HUES64 (cell line): ENCODE data around the gene IKZF2.
A peak's percentile ranks its signal among the peaks of the same experiment; 100 is the strongest.

Experiments used
- H3K27ac ChIP-seq: 2 replicates; pipeline ENCODE4 v1.7.0; 2013; ENCODE audit warnings: low read depth, low read length, inconsistent platforms
- H3K27me3 ChIP-seq: 2 replicates; pipeline ENCODE4 v1.6.1; 2013; ENCODE audit warnings: mild to moderate bottlenecking, low read length; ENCODE audit not compliant: insufficient read depth
- H3K36me3 ChIP-seq: 2 replicates; pipeline ENCODE4 v1.6.1; 2013; ENCODE audit warnings: mild to moderate bottlenecking, low read length; ENCODE audit not compliant: insufficient read depth
- H3K4me1 ChIP-seq: 2 replicates; pipeline ENCODE4 v1.6.1; 2013; ENCODE audit warnings: mild to moderate bottlenecking, low read length, moderate library complexity; ENCODE audit not compliant: insufficient read depth
- H3K4me3 ChIP-seq: 2 replicates; pipeline ENCODE4 v1.5.1; 2013; ENCODE audit warnings: mild to moderate bottlenecking, low read length, moderate library complexity
- H3K9ac ChIP-seq: 2 replicates; pipeline ENCODE4 v1.6.1; 2013; ENCODE audit warnings: mild to moderate bottlenecking, low read depth, low read length
- H3K9me3 ChIP-seq: 2 replicates; pipeline ENCODE4 v1.6.1; 2013; ENCODE audit warnings: low read depth, low read length; ENCODE audit not compliant: insufficient read depth
- WGBS: fragments of 150-250, 120-280 bp; methylation state at CpG from one replicate; pipeline ENCODE4 v1.1.7; 2013; ENCODE audit warnings: missing lambda C conversion rate; 5-methylcytosine and 5-hydroxymethylcytosine counted together

IKZF2 gene

DNA sequence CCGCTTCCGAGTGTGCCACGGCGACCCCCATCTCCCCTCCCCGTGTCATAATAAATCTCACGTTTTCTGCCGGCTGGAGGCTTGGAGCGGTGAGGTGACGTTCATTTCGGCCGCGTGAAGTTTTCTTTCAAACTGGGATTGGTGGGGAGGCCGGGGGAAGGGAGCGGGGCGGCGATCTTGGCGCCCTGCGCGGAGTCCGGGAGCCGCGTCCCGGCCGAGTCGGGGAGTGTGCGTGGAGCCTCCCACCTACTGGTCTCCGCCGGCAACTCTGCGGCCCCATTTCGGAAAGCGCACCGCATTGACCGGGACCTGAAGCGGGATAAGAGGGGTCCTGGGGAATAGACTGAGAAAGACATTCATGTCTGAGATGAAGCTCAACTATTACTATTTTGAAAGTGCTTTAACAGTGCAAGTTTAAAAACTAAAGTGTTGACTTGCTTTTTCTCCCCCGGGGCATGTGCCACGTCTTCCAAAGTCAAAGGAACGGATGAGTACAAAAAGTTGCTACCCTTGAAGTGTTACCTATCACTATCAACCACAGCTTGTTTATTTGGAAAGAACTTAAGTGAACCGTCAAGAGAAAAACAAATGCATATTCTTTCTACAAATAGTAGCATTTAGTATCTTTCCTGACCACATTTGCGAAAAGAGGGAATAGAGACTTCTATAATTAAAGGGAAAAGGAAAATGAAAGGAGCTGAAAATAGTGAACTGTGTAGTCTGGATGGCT, 818 bp upstream of the IKZF2 start:
- 2% methylated on average over 38 of the region's 39 CpGs for WGBS

GRCh38 chr2:213150315-213151097, 906 bp downstream of the IKZF2 start:
- Histone ChIP-seq H3K36me3 (no peaks in the 10 kb centered on the region; the same call in 1 of the 2 replicates), H3K4me3 (peak overlapping the region; percentile 99), H3K4me1 (peaks cover 27% of the 10 kb centered on the region), H3K9ac (peak overlapping the region; percentile 83; the same call in 1 of the 2 replicates), H3K27ac (no peak overlapping the region), H3K27me3 (peaks cover 8% of the 10 kb centered on the region; the same call in 1 of the 2 replicates), H3K9me3 (no peaks in the 10 kb centered on the region)
- 18% methylated on average over 6 of the region's 10 CpGs for WGBS

More for the DNA sequence above, 818 bp upstream of the IKZF2 start:
- Histone ChIP-seq H3K27me3 (peaks cover 8% of the 10 kb centered on the region; the same call in 1 of the 2 replicates), H3K4me3 (peak overlapping the region; percentile 99), H3K9me3 (no peaks in the 10 kb centered on the region), H3K36me3 (no peaks in the 10 kb centered on the region; the same call in 1 of the 2 replicates), H3K9ac (peak overlapping the region; percentile 89), H3K27ac (peak overlapping the region; percentile 53), H3K4me1 (peaks cover 31% of the 10 kb centered on the region)

DNA sequence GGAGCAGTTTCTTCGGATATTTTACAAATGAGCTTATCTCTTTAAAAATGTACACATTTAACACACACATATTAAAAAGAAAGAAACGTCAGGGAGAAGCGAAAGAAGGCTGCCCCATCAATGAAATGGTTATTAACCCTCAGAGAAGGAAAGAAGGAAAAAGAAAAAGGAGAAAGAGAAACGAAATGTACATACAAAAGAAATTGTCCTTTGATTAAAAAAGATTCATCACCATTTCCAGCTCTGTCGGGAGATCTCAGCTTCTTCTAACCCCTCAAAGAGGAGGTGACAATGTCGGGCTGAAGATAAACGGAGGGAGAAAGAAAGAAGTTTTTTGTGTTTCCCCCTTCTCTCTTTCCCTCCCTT, 1.5 kb downstream of the IKZF2 start:
- Histone ChIP-seq H3K36me3 (no peaks in the 10 kb centered on the region; the same call in 1 of the 2 replicates), H3K9me3 (no peaks in the 10 kb centered on the region), H3K27ac (no peak overlapping the region), H3K9ac (peak overlapping the region; percentile 20; the same call in 1 of the 2 replicates), H3K4me1 (peaks cover 27% of the 10 kb centered on the region), H3K4me3 (peak overlapping the region; percentile 99), H3K27me3 (peaks cover 8% of the 10 kb centered on the region; the same call in 1 of the 2 replicates)
- no CpG with 5 or more reads among the region's 7 CpGs for WGBS

DNA sequence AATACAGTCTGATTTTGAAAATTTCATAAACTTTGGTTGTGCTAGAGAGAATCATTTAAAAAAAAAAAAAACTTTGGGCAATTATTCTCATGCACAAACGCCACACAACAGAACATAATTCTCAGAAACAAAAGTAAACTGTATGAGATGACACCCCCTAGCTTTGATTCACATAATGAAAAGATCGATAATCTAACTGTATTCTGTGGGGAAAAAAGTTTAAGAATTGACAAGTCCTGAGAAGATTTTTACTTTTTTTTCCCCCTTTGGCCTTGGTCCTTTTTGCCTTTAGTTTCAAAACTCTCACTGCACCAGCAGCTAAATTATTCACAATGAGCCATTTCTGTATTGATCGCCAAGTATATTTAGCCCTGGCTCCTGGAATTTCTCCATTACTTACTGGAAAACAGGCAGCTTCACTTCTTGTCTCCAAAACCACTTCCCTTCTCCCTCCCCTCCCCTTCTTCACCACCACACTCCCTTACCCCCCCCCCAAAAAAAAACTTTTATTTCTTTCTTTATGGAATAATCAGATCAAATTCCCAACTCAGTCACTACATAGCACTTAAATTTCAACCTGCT, 2.0 kb downstream of the IKZF2 start:
- peaks cover 27% of the 10 kb centered on the region for H3K4me1 ChIP-seq
- peak overlapping the region; percentile 99 for H3K4me3 ChIP-seq
- no peak overlapping the region for H3K27ac ChIP-seq
- H3K27me3 ChIP-seq: peaks cover 8% of the 10 kb centered on the region; the same call in 1 of the 2 replicates
- H3K9ac ChIP-seq: peak overlapping the region; percentile 20; the same call in 1 of the 2 replicates
- no peaks in the 10 kb centered on the region for H3K9me3 ChIP-seq
- H3K36me3 ChIP-seq: no peaks in the 10 kb centered on the region; the same call in 1 of the 2 replicates
- WGBS: 63% methylated on average over 1 of the region's 3 CpGs

DNA sequence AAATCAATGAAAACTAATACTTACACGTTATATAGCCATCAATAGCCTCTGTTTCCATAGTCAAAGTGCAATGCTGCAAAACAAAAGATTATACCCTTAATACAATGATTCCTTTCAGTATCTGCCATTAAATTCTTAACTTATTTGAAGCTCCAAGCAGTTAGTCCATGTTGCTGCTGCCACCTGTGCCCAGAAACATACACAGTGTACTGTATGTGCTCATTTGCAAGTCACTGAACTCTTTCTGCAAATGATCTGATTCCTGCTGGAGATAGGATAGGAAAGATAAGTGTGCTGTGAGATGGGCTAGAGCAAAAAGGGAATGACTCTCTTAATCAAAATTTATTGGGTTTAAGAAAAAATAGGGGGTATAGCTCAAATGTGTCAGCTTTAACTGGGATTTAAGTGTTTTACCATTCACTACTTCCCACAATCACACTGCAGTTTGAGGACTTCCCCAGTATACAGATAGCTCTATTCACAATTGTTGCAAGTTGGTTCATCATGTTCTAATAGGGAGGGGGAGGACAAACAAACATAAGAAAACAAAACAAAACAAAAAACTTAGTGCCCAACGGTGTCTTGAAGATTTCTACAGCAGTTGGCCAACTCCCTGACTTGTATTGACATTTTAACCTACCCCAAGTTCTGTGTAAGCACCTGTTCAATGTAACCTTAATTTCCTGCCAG, 2.7 kb downstream of the IKZF2 start:
- H3K9ac ChIP-seq: no peak overlapping the region

GRCh38 chr2:213147538-213147937, 3.9 kb downstream of the IKZF2 start:
- H3K4me1 ChIP-seq: peaks cover 11% of the 10 kb centered on the region
- H3K27me3 ChIP-seq: peaks cover under 1% of the 10 kb centered on the region; the same call in 1 of the 2 replicates
- no peak overlapping the region for H3K4me3 ChIP-seq
- no peak overlapping the region for H3K27ac ChIP-seq
- no peaks in the 10 kb centered on the region; the same call in 1 of the 2 replicates for H3K36me3 ChIP-seq
- no peak overlapping the region for H3K9ac ChIP-seq
- WGBS: 100% methylated on average over 1 of the region's 2 CpGs
- H3K9me3 ChIP-seq: no peaks in the 10 kb centered on the region

More for the DNA sequence above, 2.7 kb downstream of the IKZF2 start:
- Histone ChIP-seq H3K27ac (no peak overlapping the region), H3K36me3 (no peaks in the 10 kb centered on the region; the same call in 1 of the 2 replicates), H3K4me3 (peak overlapping the region; percentile 99), H3K27me3 (peaks cover 8% of the 10 kb centered on the region; the same call in 1 of the 2 replicates), H3K9me3 (no peaks in the 10 kb centered on the region), H3K4me1 (peaks cover 21% of the 10 kb centered on the region)
- 64% methylated on average over 2 of the region's 2 CpGs for WGBS

DNA sequence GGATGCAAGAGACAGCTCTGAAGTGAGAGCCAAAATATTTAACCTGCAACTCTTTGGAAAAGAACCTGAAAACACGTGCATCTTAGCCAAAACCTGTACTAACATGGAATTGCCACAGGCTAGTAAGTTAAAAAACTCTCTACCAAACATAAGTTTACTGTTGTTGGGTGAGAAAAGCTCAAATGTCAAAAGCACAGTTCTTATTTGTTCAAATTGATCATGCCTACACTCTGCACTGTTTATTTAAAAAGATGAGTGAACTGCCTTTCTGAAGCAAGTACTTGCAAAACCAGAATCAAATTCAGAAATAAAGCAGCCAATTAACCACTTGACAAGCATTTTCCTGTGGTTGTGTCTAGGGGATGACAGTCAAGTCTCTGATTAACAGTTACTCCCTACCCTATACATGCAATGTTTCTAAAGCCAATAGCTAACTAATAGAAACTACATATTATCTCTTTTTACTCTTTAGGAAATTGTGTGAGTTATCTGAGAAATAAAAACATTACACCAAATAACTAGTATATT, 5.6 kb downstream of the IKZF2 start:
- Histone ChIP-seq H3K36me3 (no peaks in the 10 kb centered on the region; the same call in 1 of the 2 replicates), H3K9me3 (no peaks in the 10 kb centered on the region), H3K4me3 (no peak overlapping the region), H3K9ac (no peak overlapping the region), H3K4me1 (peaks cover 7% of the 10 kb centered on the region), H3K27ac (no peak overlapping the region), H3K27me3 (no peaks in the 10 kb centered on the region)
- 75% methylated on average over 1 of the region's 1 CpG for WGBS

- Histone ChIP-seq H3K27me3 (no peaks in the 10 kb centered on the region), H3K9me3 (no peaks in the 10 kb centered on the region), H3K9ac (no peak overlapping the region), H3K4me1 (no peaks in the 10 kb centered on the region), H3K36me3 (no peaks in the 10 kb centered on the region), H3K4me3 (no peak overlapping the region), H3K27ac (no peak overlapping the region)
- whole genome bisulfite sequencing: 100% methylated on average over 3 of the region's 4 CpGs
Observed at GRCh38 chr2:213137064-213137463, 14.3 kb downstream of the IKZF2 start.

GRCh38 chr2:213129311-213129710, 22.1 kb downstream of the IKZF2 start:
- peaks cover 5% of the 10 kb centered on the region; the same call in 1 of the 2 replicates for H3K4me1 ChIP-seq
- no peak overlapping the region for H3K9ac ChIP-seq
- H3K9me3 ChIP-seq: no peaks in the 10 kb centered on the region
- no peaks in the 10 kb centered on the region for H3K27me3 ChIP-seq
- 91% methylated on average over 5 of the region's 5 CpGs for WGBS
- no peaks in the 10 kb centered on the region for H3K36me3 ChIP-seq
- no peak overlapping the region for H3K4me3 ChIP-seq
- no peak overlapping the region for H3K27ac ChIP-seq

GRCh38 chr2:213125646-213126347, 25.6 kb downstream of the IKZF2 start:
- H3K9me3 ChIP-seq: no peaks in the 10 kb centered on the region
- no peaks in the 10 kb centered on the region for H3K36me3 ChIP-seq
- H3K9ac ChIP-seq: no peak overlapping the region
- 0 out of 2 replicates have a peak, but pooled peaks cover 4% of the 10 kb centered on the region for H3K4me1 ChIP-seq
- no peaks in the 10 kb centered on the region for H3K27me3 ChIP-seq
- WGBS: 96% methylated on average over 2 of the region's 3 CpGs
- H3K4me3 ChIP-seq: no peak overlapping the region
- H3K27ac ChIP-seq: no peak overlapping the region
